GM19467 (cell line): ENCODE data around the gene SLC47A2.

Experiments used
- ATAC-seq: cut with Tn5 transposase; IDR thresholded peaks from one replicate; pipeline ENCODE4 v1.9.1; 2021; ENCODE audit warnings: mild to moderate bottlenecking, moderate library complexity; ENCODE audit not compliant: unreplicated experiment

SLC47A2 gene

GRCh38 chr17:19647697-19648474, 68.5 kb downstream of the SLC47A2 start:
- ATAC-seq: peak; percentile 30

- ATAC-seq: no peak
Observed at GRCh38 chr17:19646788-19647696, 69.3 kb downstream of the SLC47A2 start.

GRCh38 chr17:19645734-19646201, 70.6 kb downstream of the SLC47A2 start:
- no peak for ATAC-seq

DNA sequence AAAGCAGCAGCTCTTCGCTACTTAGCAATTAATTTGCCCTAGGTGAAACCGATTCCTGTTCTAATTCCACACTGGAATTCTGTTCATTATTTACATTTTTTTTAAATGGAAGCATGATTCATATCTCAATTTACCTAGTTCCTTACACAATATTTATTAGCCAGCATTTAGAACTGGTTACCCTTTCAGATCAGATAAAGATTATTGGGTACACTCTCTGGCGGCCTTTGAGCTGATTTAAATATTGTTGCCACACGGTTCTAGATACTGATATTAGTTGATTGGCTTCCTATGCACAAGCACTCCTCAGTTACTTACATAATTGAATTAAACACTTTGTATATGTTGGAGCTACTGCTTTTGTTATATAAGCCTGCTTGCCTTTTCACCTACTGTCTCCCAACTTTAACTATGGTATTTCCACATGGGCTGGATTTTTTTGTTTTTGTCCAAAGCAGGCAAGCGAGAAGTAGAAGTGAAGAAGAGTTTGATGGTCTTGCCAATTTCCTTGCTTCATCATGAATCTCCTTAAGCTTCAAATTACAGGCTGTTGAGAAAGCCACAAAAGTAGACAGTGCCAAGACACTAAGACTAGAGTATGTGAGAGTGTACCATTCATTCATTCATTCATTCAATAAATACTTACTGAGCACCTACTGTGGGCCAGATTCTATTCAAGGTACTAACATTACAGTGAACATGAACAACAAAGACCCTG, 71.7 kb downstream of the SLC47A2 start:
- ATAC-seq: no peak

DNA sequence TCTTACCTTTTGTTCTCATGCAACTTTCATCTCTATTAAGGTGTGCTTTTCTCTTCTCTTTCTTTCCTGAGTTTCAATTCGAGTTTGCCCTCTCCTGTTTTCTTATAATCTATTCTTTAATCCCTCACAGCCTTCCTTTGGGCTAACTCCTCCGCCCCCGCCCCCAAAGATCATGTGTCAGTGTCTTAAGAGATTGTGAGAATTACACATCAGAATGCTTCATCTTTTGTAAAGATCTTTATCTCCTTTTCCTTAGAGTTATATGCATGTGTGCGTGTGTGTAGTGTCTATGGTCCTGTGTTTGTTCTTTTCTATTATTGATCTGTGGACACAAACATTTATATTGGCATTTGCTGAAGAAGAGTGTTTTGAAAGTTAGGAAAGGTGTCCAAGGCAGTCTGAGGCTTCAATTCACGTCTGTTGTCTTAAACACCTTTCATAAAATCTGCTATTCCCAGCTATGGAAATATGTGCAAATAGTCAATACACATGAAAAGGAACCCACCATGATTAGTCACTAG, 74.0 kb downstream of the SLC47A2 start:
- ATAC-seq: no peak

DNA sequence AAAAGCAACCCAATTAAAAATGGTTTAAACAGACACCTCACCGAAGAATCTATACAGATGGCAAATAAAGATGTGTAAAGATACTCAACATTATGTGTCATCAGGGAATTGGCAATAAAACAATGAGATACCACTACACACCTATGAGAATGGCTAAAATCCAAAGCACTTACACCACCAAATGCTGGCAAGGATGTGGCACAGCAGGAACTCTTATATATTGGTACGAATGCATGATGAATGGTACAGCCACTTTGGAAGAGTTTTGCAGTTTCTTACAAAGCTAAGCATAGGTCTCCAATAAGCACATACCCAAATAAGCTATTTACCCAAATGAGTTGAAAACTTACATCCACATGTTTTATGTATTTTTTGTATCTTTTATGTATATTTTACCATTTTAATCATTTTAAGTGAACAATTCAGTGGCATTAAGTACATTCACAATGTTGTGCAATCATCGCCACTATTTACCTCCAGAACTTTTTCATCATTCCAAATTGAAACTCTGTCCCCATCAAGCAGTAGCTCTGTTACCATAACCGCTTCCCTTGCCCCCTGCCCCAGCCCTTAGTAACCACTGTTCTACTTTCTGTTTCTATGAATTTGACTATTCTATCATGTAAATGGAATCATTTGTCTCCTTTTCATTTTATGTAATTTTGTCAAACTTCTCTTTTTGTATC, 74.6 kb downstream of the SLC47A2 start:
- ATAC-seq: no peak

DNA sequence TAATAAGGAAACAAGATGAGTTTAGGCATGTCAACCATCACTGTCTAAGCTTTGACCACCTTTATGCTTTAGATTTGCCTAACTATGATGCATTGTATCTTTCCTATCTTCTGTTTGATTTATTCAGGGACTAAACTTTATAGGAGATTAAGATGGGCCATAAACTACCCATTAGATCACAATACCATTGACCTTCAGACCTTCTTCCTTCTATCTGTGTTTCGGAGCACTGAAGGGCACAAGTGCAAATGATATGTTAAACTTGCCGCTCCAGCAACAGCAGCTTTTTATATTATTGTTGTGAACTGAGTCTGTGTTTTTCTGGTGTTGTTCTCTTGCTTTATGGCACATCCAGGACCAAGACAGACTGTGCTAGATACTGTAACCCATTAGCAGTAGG, 84.5 kb downstream of the SLC47A2 start:
- ATAC-seq: no peak

DNA sequence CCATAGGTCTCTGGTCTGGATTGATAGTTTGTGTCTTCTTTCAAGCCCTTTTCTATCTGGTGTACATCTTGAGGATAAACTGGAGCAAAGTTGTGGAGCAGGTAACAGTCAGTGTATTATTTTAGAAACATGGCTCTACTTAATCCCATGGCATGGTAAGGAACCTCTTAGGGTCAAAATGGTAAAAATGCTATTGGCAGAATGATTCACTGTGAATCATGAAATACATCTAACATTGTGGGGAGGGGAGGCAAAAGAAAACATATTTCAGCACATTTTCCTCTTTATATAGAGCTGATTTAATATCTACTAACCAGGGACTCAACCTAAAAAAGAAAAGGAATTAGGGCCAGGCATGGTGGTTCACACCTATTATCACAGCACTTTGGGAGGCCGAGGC, 85.7 kb downstream of the SLC47A2 start:
- no peak for ATAC-seq

DNA sequence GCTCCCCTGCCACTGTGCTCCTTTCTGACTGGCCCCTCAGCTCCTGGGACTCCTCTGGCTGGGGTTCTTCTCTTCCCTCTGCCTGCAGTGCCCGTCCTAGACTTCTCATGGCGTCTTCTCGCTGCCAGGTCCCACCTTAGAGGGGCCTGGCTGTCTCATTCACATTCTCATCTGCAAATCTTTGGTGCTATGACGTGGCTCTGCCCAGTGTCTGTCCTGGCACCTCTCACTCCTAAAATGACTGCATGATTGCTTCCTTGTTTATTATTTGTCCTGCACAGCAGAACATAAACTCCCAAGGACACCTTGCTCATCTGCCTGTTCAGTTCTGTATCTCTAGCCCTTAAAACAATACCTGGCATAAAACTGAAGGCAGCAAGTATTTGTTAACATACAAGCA, 86.3 kb downstream of the SLC47A2 start:
- ATAC-seq: no peak

DNA sequence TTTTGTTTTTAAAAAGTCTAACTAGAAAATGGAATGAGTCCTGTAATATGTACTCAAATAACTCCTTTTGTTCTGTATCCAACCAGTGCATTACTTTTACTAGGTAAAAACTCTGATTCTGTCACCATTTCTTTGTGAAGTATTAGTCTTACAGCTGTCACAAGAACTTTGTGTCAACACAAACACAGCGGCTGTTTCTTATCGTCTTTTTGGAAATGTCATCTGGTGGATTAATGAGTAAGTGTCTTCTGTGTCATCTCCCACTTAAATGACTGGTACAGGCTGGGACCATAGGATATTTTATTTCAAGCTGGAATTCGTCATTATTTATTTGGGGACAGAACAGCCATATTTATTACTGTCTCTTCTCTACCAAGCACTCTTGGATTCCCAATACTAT, 86.9 kb downstream of the SLC47A2 start:
- no peak for ATAC-seq
